Lower leg skin (tissue), 4 donors: ENCODE results near the gene MCIDAS. TPM values are rescaled to one million over a fixed set of nuclear protein-coding genes. Genes with fewer than 3 reads are reported as not detected.

Experiments
- DNase-seq, 2 donors: peaks; one replicate each; pipeline ENCODE4 v3.0.0-alpha.2; 2019; ENCODE audit warnings: low spot score in 2 of 2
- H3K4me3 ChIP-seq: fragments of 200-600 bp; sonication (generic); 2 replicates; pipeline ENCODE4 v1.5.1; 2017; ENCODE audit warnings: mild to moderate bottlenecking, low read depth; ENCODE audit not compliant: poor library complexity, severe bottlenecking
- POLR2A ChIP-seq, 2 donors: fragments of 450-650 bp; IDR thresholded peaks; one replicate each; pipeline ENCODE4 v1.6.1; 2016 to 2017; ENCODE audit warnings: antibody characterized with exemption in 2 of 2, mild to moderate bottlenecking in 1 of 2, moderate library complexity in 1 of 2
- WGBS, 2 donors: methylation state at CpG; one replicate each; pipeline ENCODE4 v1.1.5; 2018; 5-methylcytosine and 5-hydroxymethylcytosine counted together
- intact Hi-C: fragments of 100-400 bp; cut with DNase I; formaldehyde crosslinking; loops from one replicate; pipeline ENCODE4 v1.15.0; 2023; ENCODE audit warnings: low total_unique reads
- microRNA counts, 2 donors: library from miRNA; unstranded; fragments of <30 nt; microRNA quantifications; one replicate each; lab custom pipeline; 2016
- microRNA-seq, 2 donors: library from miRNA; unstranded; fragments of <30 nt; microRNA quantifications; one replicate each; pipeline ENCODE4, GENCODE V29; 2016; ENCODE audit warnings: borderline replicate concordance in 2 of 2, borderline number of aligned reads in 1 of 2
- total RNA-seq, 4 donors: library from RNA; depleted of rRNA; stranded (reverse); fragments of >200 nt; gene quantifications; one replicate each; pipeline ENCODE4 v1.1.0, GENCODE V29; 2016
- TF ChIP-seq, protein P1 (sequence below), 3 donors: fragments of 450-650 bp; IDR thresholded peaks; one replicate each; pipeline ENCODE4 v1.5.1; 2016; ENCODE audit warnings: antibody characterized with exemption in 3 of 3, mild to moderate bottlenecking in 3 of 3, moderate library complexity in 2 of 3

Gene MCIDAS
- total RNA-seq, 4 donors from 2014 or later = not detected

DNA sequence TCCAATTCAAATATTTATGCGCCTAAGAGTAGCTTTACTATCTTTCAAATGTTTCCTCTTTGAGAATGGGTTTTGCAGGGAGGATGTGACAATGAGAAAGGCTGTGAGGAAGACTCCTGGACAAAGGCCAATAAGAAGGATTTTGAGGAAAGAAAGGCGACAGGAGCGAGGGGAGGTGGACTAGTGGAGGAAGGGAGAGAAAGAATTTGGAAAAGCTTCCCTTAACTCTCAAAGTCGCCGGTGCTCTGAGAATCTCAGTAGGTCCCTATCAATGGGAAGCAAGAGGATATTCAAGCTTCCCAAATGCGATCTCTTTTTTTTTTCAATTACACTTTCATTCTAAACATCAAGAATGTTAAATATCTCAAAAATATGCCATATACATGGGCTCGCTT, 51.3 kb downstream of the MCIDAS start:
- 13 to 14% methylated on average over 7 of the region's 7 CpGs for WGBS, 2 donors
- intact Hi-C loops = no loop called here

DNA sequence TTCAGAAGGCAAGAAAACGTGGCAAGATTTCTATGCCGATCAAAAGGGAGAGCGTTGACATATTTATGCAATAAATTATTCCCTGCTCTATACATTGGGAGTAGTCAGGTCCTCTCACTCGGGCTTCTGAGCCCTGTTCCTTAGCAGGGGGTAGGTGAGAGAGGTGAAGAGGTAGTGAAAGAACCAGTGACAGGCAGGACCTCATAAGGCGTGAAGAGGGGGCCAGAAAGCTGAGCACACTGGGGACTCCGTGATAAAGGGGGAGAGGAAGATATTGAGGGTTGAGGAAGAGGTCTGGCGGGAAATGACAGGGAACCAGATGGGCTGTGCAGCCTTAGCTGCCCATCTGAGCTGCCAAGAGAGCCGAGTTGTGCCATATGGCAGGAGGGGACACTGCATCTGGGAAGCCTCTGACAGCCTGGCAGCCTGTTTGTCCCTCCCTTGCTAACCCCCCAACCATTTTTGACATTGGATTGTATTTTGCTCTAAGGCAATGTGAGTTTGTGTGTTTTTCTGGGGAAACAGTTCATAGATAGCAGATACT, 53.4 kb downstream of the MCIDAS start:
- WGBS, 2 donors = 15 to 17% methylated on average over 8 of the region's 8 CpGs
- peak overlapping the region; percentile 32 for H3K4me3 ChIP-seq
- TF ChIP-seq POLR2A (IDR thresholded peaks at IDR 0.05) = no peak
- TF ChIP-seq, protein P1, sequence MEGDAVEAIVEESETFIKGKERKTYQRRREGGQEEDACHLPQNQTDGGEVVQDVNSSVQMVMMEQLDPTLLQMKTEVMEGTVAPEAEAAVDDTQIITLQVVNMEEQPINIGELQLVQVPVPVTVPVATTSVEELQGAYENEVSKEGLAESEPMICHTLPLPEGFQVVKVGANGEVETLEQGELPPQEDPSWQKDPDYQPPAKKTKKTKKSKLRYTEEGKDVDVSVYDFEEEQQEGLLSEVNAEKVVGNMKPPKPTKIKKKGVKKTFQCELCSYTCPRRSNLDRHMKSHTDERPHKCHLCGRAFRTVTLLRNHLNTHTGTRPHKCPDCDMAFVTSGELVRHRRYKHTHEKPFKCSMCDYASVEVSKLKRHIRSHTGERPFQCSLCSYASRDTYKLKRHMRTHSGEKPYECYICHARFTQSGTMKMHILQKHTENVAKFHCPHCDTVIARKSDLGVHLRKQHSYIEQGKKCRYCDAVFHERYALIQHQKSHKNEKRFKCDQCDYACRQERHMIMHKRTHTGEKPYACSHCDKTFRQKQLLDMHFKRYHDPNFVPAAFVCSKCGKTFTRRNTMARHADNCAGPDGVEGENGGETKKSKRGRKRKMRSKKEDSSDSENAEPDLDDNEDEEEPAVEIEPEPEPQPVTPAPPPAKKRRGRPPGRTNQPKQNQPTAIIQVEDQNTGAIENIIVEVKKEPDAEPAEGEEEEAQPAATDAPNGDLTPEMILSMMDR (IDR thresholded peaks at IDR 0.05) = no peak
- DNase-seq = no peak
- intact Hi-C loops = no loop called here

More for the DNA sequence above, 51.3 kb downstream of the MCIDAS start:
- TF ChIP-seq, protein P1 (IDR thresholded peaks at IDR 0.05) = no peak
- no peak for TF ChIP-seq POLR2A (IDR thresholded peaks at IDR 0.05)
- H3K4me3 ChIP-seq = no peak overlapping the region
- DNase-seq = no peak

DNA sequence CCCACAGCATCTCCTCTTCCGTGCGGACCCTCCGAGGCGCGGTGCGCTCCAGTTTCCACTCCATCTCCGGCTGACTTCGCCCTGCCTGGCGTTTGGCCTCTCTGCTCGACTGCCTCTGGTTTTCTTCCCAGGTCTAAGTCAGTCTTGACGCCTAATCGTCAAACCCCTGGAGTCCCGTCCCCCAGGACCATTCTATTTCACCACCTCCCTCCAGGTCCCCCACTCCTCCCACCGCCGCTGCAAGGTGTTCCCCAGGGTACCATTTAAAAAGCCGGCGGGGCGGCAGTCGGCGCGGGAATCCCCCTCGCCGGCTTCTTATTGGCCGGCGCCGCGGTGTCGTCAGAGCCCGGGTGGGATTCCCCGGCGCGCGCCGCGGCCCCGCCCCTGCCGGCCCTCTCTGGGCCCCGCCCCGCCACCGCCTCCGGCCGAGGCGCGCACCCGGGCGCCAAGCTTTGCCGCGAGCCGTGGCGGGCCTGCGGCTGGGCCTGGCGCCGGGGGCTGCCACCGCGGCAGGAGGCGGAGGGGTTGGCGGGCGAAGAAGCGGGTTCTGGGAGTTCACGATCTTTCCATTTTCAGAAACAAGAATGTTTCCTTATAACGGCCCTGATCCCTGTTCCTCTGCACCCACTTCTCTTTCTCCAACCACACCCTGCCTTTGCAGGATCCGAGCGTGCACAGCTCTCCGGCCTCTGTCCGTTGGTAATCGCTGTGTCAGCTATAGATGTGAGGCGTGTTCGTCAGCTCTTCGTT, 54.0 kb downstream of the MCIDAS start, which contains the start of gene CDC20B:
Gene CDC20B (minus strand): TSS at position 241 of the 750 bp plus-strand sequence. CDS start 177 bp downstream, at position 64.
- TF ChIP-seq POLR2A (IDR thresholded peaks at IDR 0.05) = no peak
- TF ChIP-seq, protein P1 (IDR thresholded peaks at IDR 0.05) = no peak
- WGBS, 2 donors = 1% methylated on average over 47 to 52 of the region's 69 CpGs
- peak; percentile 23 to 87 for DNase-seq
- peak within 1 kb of the TSS; percentile 32 for H3K4me3 ChIP-seq
- intact Hi-C loops = no loop called here

DNA sequence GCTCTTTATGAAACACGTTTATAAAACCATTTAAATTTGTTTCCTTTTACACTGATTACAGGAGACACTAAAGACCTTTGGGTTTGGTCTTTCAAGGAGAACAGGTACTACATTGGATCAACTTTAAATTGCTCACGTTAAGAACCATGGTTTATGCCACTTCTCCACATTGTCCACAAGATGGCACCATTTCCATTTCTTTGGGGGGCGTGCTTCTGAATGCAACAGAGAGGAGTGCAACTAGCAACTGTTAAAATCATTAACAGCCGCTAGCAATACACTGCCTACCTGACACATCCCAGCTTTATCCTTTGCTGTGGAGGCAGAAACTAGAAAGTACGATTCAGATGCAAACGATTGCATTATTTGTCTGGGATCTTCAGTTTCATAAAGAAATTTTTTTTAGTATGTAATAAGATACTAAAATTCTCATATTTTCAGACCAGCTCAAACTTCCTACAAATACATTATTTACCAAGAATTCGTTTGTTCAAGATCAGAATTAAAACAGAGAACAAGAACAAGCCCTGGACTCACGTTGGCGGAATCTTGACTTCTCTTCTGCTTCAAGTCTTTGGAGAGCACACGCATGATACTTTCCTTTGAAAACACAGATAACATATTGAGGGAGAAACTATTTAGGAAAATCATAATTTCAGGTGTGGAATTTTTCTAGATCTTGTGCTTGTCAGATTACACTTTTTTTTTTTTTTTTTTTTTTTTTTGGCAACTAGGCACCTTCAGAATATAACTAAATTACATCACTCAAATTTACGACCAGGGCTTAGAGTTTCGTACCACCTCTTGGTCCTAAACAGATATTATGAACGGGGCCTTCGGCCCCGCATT, 54.8 kb downstream of the MCIDAS start:
- no peak overlapping the region for H3K4me3 ChIP-seq
- TF ChIP-seq POLR2A (IDR thresholded peaks at IDR 0.05) = no peak
- TF ChIP-seq, protein P1 (IDR thresholded peaks at IDR 0.05) = no peak
- peak in 1 of 2 donors; percentile 41 for DNase-seq
- WGBS, 2 donors = 4% methylated on average over 15 of the region's 15 CpGs
- intact Hi-C loops = no loop called here

DNA sequence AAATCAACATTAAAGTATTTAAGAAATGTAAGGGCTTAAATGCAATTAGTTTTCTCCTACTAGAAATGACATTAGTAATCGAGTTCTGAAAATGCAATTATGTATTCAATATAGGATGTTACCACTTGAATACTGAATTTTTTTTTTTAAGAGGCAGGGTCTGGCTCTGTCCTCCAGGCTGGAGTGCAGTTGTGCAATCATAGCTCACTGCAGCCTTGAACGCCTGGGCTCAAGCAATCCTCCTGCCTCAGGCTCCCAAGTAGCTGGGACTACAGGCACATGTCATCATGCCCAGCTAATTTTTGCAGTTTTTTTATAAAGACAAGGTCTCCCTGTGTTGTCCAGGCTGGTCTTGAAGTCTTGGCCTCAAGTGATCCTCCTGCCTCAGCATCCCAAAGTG, 55.6 kb downstream of the MCIDAS start:
- TF ChIP-seq, protein P1 (IDR thresholded peaks at IDR 0.05) = no peak
- TF ChIP-seq POLR2A (IDR thresholded peaks at IDR 0.05) = no peak
- no peak for DNase-seq
- WGBS, 2 donors = 33 to 36% methylated on average over 2 of the region's 2 CpGs
- no peak overlapping the region for H3K4me3 ChIP-seq
- intact Hi-C loops = no loop called here

MicroRNAs encoded within 50 kb of the gene (microRNA counts, 767-probe panel; counts per million panel counts)
- microRNA hsa-miR-449a (lab: Ali Mortazavi, UCI) (0 to 358 counts per million in 2 donors), microRNA hsa-miR-449b-5p (lab: Ali Mortazavi, UCI) (0 to 358 counts per million in 2 donors), microRNA hsa-miR-449c-5p (lab: Ali Mortazavi, UCI) (0 to 358 counts per million in 2 donors)

Small RNA genes lying within 50 kb of the gene (microRNA-seq; reads per million reads assigned to microRNA genes)
- 6.2 to 9.5 reads per million in 2 donors for gene MIR449A
- gene MIR449B = 0 to 0.68 reads per million in 2 donors
- gene MIR449C = 0 to 0.57 reads per million in 2 donors

Other genes with a start within 250 kb of the MCIDAS start
- gene ESM1, start 241.7 kb downstream of the MCIDAS start, total RNA-seq = not detected
- under 1 TPM in 2 of 4 donors, not detected in 2; 0.93 to 0.97 TPM for gene GZMK, start 203.1 kb downstream of the MCIDAS start, total RNA-seq
- gene GZMA, start 124.7 kb downstream of the MCIDAS start, total RNA-seq = 1 to 10 TPM in 1 of 4 donors, not detected in 3; 1.7 TPM
- 1 to 10 TPM; 1.6 to 8.1 (median 4.6) TPM for gene GPX8, start 67.1 kb downstream of the MCIDAS start, total RNA-seq
- gene CDC20B, start 54.1 kb downstream of the MCIDAS start, total RNA-seq = not detected
- 1 to 10 TPM; 1.3 to 6.2 (median 3.9) TPM for gene CCNO, start 6.3 kb upstream of the MCIDAS start, total RNA-seq
- gene DHX29, start 80.4 kb upstream of the MCIDAS start, total RNA-seq = 10 to 100 TPM; 24.2 to 27.9 (median 25.4) TPM
- 10 to 100 TPM; 50.7 to 68.3 (median 64.1) TPM for gene MTREX, start 80.7 kb upstream of the MCIDAS start, total RNA-seq